ENCODE measurements around the gene PAQR5.

GRCh38 chr15:69424001-69424400 lies 125.3 kb downstream of the PAQR5 start:
- TF ChIP-seq POLR2A (IDR thresholded peaks at IDR 0.05) (no peak), CTCF (IDR thresholded peaks at IDR 0.05) (no peak)

Data from testis (tissue), 2 donors.